HEK293T (cell line): ENCODE measurements around the gene COL1A1.

Experiments
- CTBP1 ChIP-seq: fragments of 450-650 bp; IDR thresholded peaks from 2 replicates; pipeline ENCODE4 v1.6.1; 2016; ENCODE audit warnings: borderline replicate concordance
- L3MBTL2 ChIP-seq: fragments of 450-650 bp; conservative IDR thresholded peaks from 2 replicates; pipeline ENCODE4 v1.6.1; 2016; ENCODE audit warnings: mild to moderate bottlenecking
- SP1 ChIP-seq: fragments of 450-650 bp; IDR thresholded peaks from 2 replicates; pipeline ENCODE4 v1.6.1; 2017

GRCh38 chr17:50199211-50199802 is 2.1 kb downstream of the COL1A1 start:
- TF ChIP-seq L3MBTL2 (no peak), SP1 (no peak), CTBP1 (no peak)
